ENCODE data around the gene FLVCR2.

- TF ChIP-seq CTCF (conservative IDR thresholded peaks at IDR 0.05; ENCODE audit: low read depth, low read length) (no peak), EZH2phosphoT487 (IDR thresholded peaks at IDR 0.05; ENCODE audit: borderline replicate concordance, low read length) (no peak)
Observed at GRCh38 chr14:75597149-75597548, 18.7 kb downstream of the FLVCR2 start.

Data from PC-3 (cell line).